ENCODE measurements around the gene HRH2.
A peak's percentile ranks its signal among the peaks of the same experiment; 100 is the strongest.

Gene HRH2

GRCh38 chr5:175729829-175730277 lies 72.0 kb downstream of the HRH2 start:
- peak; percentile 95 for DNase-seq
- no peaks in the 10 kb centered on the region for H3K4me1 ChIP-seq
- H3K36me3 ChIP-seq, result no peaks in the 10 kb centered on the region
- no peaks in the 10 kb centered on the region; the same call in 1 of the 2 replicates for H3K9me3 ChIP-seq
- H3K27me3 ChIP-seq, result no peaks in the 10 kb centered on the region
- H3K4me3 ChIP-seq (ENCODE audit: low read depth, low read length), result peak overlapping the region; percentile 56
- peak; percentile 99 for TF ChIP-seq CTCF (IDR thresholded peaks at IDR 0.05; ENCODE audit: low read depth, low read length)

GRCh38 chr5:175731172-175731571 lies 73.3 kb downstream of the HRH2 start:
- no peaks in the 10 kb centered on the region for H3K36me3 ChIP-seq
- no peaks in the 10 kb centered on the region; the same call in 1 of the 2 replicates for H3K9me3 ChIP-seq
- DNase-seq, result no peak
- no peaks in the 10 kb centered on the region for H3K27me3 ChIP-seq
- H3K4me3 ChIP-seq (ENCODE audit: low read depth, low read length), result no peak overlapping the region
- no peaks in the 10 kb centered on the region for H3K4me1 ChIP-seq
- no peak for TF ChIP-seq CTCF (IDR thresholded peaks at IDR 0.05; ENCODE audit: low read depth, low read length)

GRCh38 chr5:175731756-175732465 lies 74.0 kb downstream of the HRH2 start:
- H3K36me3 ChIP-seq, result no peaks in the 10 kb centered on the region
- TF ChIP-seq CTCF (IDR thresholded peaks at IDR 0.05; ENCODE audit: low read depth, low read length), result no peak
- H3K4me3 ChIP-seq (ENCODE audit: low read depth, low read length), result no peak overlapping the region
- H3K9me3 ChIP-seq, result no peaks in the 10 kb centered on the region; the same call in 1 of the 2 replicates
- DNase-seq, result no peak
- no peaks in the 10 kb centered on the region for H3K27me3 ChIP-seq
- no peaks in the 10 kb centered on the region for H3K4me1 ChIP-seq

GRCh38 chr5:175733017-175733416 lies 75.1 kb downstream of the HRH2 start:
- H3K9me3 ChIP-seq, result no peaks in the 10 kb centered on the region; the same call in 1 of the 2 replicates
- H3K4me3 ChIP-seq (ENCODE audit: low read depth, low read length), result no peak overlapping the region
- H3K27me3 ChIP-seq, result no peaks in the 10 kb centered on the region
- H3K36me3 ChIP-seq, result no peaks in the 10 kb centered on the region
- H3K4me1 ChIP-seq, result no peaks in the 10 kb centered on the region
- no peak for DNase-seq
- no peak for TF ChIP-seq CTCF (IDR thresholded peaks at IDR 0.05; ENCODE audit: low read depth, low read length)

DNA sequence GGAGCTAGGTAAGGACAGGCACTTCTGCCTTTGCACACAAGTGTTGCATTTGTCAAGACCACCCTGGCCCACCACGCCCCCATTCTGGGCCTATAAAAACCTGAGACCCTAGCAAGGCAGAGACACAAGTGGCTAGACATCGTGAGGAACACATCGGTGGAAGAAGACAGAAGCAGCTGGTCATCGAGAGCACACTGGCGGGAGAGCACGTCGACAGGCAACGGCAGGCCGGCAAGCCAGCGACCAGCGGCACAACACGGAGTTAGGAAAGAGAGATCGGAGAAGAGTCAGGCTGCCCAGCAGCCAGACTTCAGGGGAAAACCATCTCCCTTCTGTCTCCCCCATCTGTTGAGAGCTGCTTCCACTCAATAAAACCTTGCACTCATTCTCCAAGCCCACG lies 76.1 kb downstream of the HRH2 start:
- Histone ChIP-seq H3K27me3 (no peaks in the 10 kb centered on the region), H3K4me1 (no peaks in the 10 kb centered on the region), H3K36me3 (no peaks in the 10 kb centered on the region), H3K9me3 (no peaks in the 10 kb centered on the region; the same call in 1 of the 2 replicates), H3K4me3 (ENCODE audit: low read depth, low read length) (no peak overlapping the region)
- no peak for TF ChIP-seq CTCF (IDR thresholded peaks at IDR 0.05; ENCODE audit: low read depth, low read length)
- DNase-seq, result no peak

DNA sequence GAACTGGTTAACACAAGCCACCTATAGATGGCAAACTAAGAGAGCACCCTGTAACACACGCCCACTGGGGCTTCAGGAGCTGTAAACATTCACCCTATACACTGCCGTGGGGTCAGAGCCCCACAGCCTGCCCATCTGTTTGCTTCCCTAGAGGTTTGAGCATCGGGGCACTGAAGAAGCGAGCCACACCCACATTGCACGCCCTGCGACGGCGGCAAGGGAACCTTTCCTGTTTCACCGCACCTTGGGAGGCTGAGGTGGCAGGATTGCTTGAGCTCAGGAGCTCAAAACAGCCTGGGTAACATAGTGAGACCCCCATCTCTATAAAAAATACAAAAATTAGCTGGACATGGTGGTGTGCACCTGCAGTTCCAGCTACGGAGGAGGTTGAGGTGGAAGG lies 76.6 kb downstream of the HRH2 start:
- H3K4me3 ChIP-seq (ENCODE audit: low read depth, low read length), result no peak overlapping the region
- H3K36me3 ChIP-seq, result no peaks in the 10 kb centered on the region
- DNase-seq, result no peak
- no peaks in the 10 kb centered on the region for H3K27me3 ChIP-seq
- no peaks in the 10 kb centered on the region for H3K4me1 ChIP-seq
- no peak for TF ChIP-seq CTCF (IDR thresholded peaks at IDR 0.05; ENCODE audit: low read depth, low read length)
- no peaks in the 10 kb centered on the region; the same call in 1 of the 2 replicates for H3K9me3 ChIP-seq
